ENCODE data around the gene HSF2BP. TPM values are rescaled to one million over a fixed set of nuclear protein-coding genes. Genes with fewer than 3 reads are reported as not detected.

HSF2BP gene
- total and polyA plus RNA-seq, 2 donors (not counting 1 experiment from before 2014, with no cell fraction given): 0.49 TPM

DNA sequence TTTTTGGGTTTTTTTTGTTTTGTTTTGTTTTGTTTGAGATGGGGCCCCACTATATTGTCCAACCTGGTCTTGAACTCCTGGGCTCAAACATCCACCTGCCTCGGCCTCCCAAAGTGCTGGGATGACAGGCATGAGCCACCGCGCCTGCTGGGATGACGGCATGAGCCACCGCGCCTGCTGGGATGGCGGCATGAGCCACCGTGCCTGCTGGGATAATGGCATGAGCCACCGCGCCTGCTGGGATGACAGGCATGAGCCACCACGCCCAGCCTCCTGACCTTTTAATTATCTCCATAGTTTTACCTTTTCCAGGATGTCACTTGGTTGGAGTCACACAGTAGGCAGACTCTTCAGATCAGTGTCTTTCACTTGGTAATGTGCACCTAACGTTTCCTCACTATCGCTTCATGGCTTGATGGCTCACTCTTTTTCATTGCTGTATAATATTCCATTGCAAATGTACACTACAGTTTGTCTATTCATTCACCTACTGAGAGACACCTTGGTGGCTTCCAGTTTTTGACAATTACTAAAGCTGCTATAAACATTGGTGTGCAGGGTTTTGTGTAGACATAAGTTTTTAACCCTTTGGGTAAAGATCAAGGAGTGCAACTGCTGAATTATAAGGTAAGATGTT lies 49.6 kb upstream of the HSF2BP start:
- 97% methylated on average over 11 of the region's 13 CpGs for WGBS (ENCODE audit: insufficient coverage)
- H3K36me3 ChIP-seq (replicated peaks in 1 of 2; ENCODE audit: control extremely low read depth in 1 of 2, control insufficient read depth in 1 of 2, extremely low read depth in 1 of 2, insufficient read depth in 2 of 2, low read length in 1 of 2): no peaks in the 10 kb centered on the region
- H3K27ac ChIP-seq (ENCODE audit: low read length in 2 of 2): no peak overlapping the region
- Mint-ChIP-seq H3K4me3 (no peak overlapping the region), H3K27ac (no peak overlapping the region), H3K27me3 (peaks cover 23% of the 10 kb centered on the region), H3K9me3 (ENCODE audit: insufficient read depth) (no peaks in the 10 kb centered on the region), H3K4me1 (no peaks in the 10 kb centered on the region)
- no peak overlapping the region for H3K4me3 ChIP-seq (ENCODE audit: control extremely low read depth in 1 of 5, extremely low read depth in 1 of 5, insufficient read depth in 1 of 5, low read depth in 2 of 5, low read length in 4 of 5)
- POLR2A ChIA-PET: no interaction called here
- H4K20me1 ChIP-seq (ENCODE audit: control insufficient read depth, insufficient read depth, low read length, poor library complexity, severe bottlenecking): no peaks in the 10 kb centered on the region
- H2AFZ ChIP-seq (ENCODE audit: insufficient read depth, low read depth, low read length, poor library complexity, severe bottlenecking): no peak overlapping the region
- CTCF ChIA-PET: no interaction called here
- H3K9ac ChIP-seq (ENCODE audit: low read length): no peak overlapping the region
- peaks cover 0 to 5% (median 2%) of the 10 kb centered on the region in 4 experiments for H3K27me3 ChIP-seq (replicated peaks in 1 of 4; ENCODE audit: control extremely low read depth in 1 of 4, control insufficient read depth in 3 of 4, insufficient read depth in 4 of 4, low read length in 3 of 4)
- no peaks in the 10 kb centered on the region for H3K79me2 ChIP-seq (ENCODE audit: control insufficient read depth, insufficient read depth, low read length)
- no peak for ATAC-seq (ENCODE audit: low read depth)
- intact Hi-C loops (cut with micrococcal nuclease): no loop called here
- no peak for TF ChIP-seq CTCF (IDR thresholded peaks at IDR 0.05)
- no peak for TF ChIP-seq EZH2 (IDR thresholded peaks at IDR 0.05; ENCODE audit: borderline replicate concordance, insufficient read depth, low read depth, low read length, poor library complexity, severe bottlenecking)
- no peaks in the 10 kb centered on the region for H3K4me1 ChIP-seq (ENCODE audit: control insufficient read depth in 2 of 2, insufficient read depth in 2 of 2, low read length in 2 of 2)
- DNase-seq: no peak
- peaks cover 0 to 3% (median 3%) of the 10 kb centered on the region in 3 donors for H3K9me3 ChIP-seq (ENCODE audit: control extremely low read depth in 1 of 3, control insufficient read depth in 2 of 3, insufficient read depth in 1 of 3, low read length in 2 of 3)
- no peak overlapping the region for H3K4me2 ChIP-seq (replicated peaks; ENCODE audit: low read depth, low read length, poor library complexity, severe bottlenecking)

DNA sequence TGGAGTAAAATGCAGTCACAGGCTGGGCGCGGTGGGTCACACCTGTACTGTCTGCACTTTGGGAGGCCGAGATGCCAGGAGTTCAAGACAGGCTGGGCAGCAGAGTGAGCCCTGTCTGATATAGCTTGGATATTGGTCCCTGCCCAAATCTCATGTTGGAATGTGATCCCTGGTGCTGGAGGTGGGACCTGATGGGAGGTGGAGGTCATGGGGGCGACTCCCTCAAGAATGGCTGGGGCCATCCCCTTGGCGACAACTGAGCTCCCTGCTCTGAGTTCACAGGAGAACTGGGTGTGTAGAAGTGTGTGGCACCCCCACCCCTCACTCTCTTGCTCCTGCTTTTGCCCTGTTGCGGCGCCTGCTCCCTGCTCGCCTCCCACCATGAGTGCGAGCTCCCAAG lies 48.2 kb upstream of the HSF2BP start:
- WGBS (ENCODE audit: insufficient coverage): 98% methylated on average over 9 of the region's 9 CpGs
- H3K4me3 Mint-ChIP-seq: no peak overlapping the region
- intact Hi-C loops (cut with micrococcal nuclease): no loop called here
- Histone ChIP-seq H3K4me1 (ENCODE audit: control insufficient read depth in 2 of 2, insufficient read depth in 2 of 2, low read length in 2 of 2) (peaks cover 5 to 8% of the 10 kb centered on the region in 2 donors), H3K79me2 (ENCODE audit: control insufficient read depth, insufficient read depth, low read length) (no peaks in the 10 kb centered on the region), H3K4me3 (ENCODE audit: control extremely low read depth in 1 of 5, extremely low read depth in 1 of 5, insufficient read depth in 1 of 5, low read depth in 2 of 5, low read length in 4 of 5) (no peak overlapping the region), H3K27me3 (replicated peaks in 1 of 4; ENCODE audit: control extremely low read depth in 1 of 4, control insufficient read depth in 3 of 4, insufficient read depth in 4 of 4, low read length in 3 of 4) (peaks cover 0 to 13% (median 2%) of the 10 kb centered on the region in 4 experiments), H2AFZ (ENCODE audit: insufficient read depth, low read depth, low read length, poor library complexity, severe bottlenecking) (no peak overlapping the region), H3K36me3 (replicated peaks in 1 of 2; ENCODE audit: control extremely low read depth in 1 of 2, control insufficient read depth in 1 of 2, extremely low read depth in 1 of 2, insufficient read depth in 2 of 2, low read length in 1 of 2) (no peaks in the 10 kb centered on the region), H3K9me3 (ENCODE audit: control extremely low read depth in 1 of 3, control insufficient read depth in 2 of 3, insufficient read depth in 1 of 3, low read length in 2 of 3) (peaks cover 0 to 3% (median 3%) of the 10 kb centered on the region in 3 donors), H3K4me2 (replicated peaks; ENCODE audit: low read depth, low read length, poor library complexity, severe bottlenecking) (no peak overlapping the region), H3K9ac (ENCODE audit: low read length) (no peak overlapping the region), H3K27ac (ENCODE audit: low read length in 2 of 2) (no peak overlapping the region), H4K20me1 (ENCODE audit: control insufficient read depth, insufficient read depth, low read length, poor library complexity, severe bottlenecking) (no peaks in the 10 kb centered on the region)
- no peak for TF ChIP-seq EZH2 (IDR thresholded peaks at IDR 0.05; ENCODE audit: borderline replicate concordance, insufficient read depth, low read depth, low read length, poor library complexity, severe bottlenecking)
- no peak for TF ChIP-seq CTCF (IDR thresholded peaks at IDR 0.05)
- POLR2A ChIA-PET: no interaction called here
- peaks cover 25% of the 10 kb centered on the region for H3K27me3 Mint-ChIP-seq
- CTCF ChIA-PET: interaction anchor here (0.9 kb wide), 1 partner anchor 19 kb away, joined by 3 read pairs; no protein-coding TSS in a partner anchor
- no peak for ATAC-seq (ENCODE audit: low read depth)
- no peak for DNase-seq
- H3K27ac Mint-ChIP-seq: no peak overlapping the region
- H3K9me3 Mint-ChIP-seq (ENCODE audit: insufficient read depth): no peaks in the 10 kb centered on the region
- H3K4me1 Mint-ChIP-seq: peaks cover 8% of the 10 kb centered on the region
